HCT116 (cell line): ENCODE data around the gene C16orf78. TPM values are rescaled to one million over a fixed set of nuclear protein-coding genes. Genes with fewer than 3 reads are reported as not detected.

Experiments
- ATAC-seq: fragments of 200-7000 bp; cut with Tn5 transposase; 2 replicates; pipeline ENCODE4 v1.9.1; 2020; ENCODE audit warnings: mild to moderate bottlenecking, moderate library complexity
- BruUV-seq: library from RNA; stranded (reverse); fragments of 400-500 nt; replicated peaks from 2 replicates; lab custom pipeline; 2021; lab: Mats Ljungman, UMichigan
- CTCF ChIA-PET: fragments of 300-600 bp; sonication (Branson Sonifier 250); formaldehyde crosslinking; loops from one replicate; lab custom pipeline; 2021; ENCODE audit warnings: antibody characterized with exemption; lab: Charles Lee
- POLR2A ChIA-PET: fragments of 300-600, 350-600 bp; sonication (Branson Sonifier 250); formaldehyde crosslinking; loops from one replicate; lab custom pipeline; 2021; ENCODE audit warnings: antibody characterized with exemption; lab: Charles Lee
- RAD21 ChIA-PET, 2 experiments: fragments of 300-600 bp; sonication (Branson Sonifier 250); formaldehyde crosslinking; loops; one replicate each; lab custom pipeline; 2023; ENCODE audit warnings: low total read pairs in 2 of 2; ENCODE audit not compliant: uncharacterized antibody in 2 of 2, unreplicated experiment in 2 of 2, low non-redundant PET in 1 of 2; lab: Charles Lee
- DNase-seq: peaks from one replicate; pipeline ENCODE4 v3.0.0-alpha.2; 2010; ENCODE audit warnings: low read depth, low spot score
- H2AFZ ChIP-seq: fragments of 200-600 bp; shearing (Covaris generic), sonication (generic); 2 replicates; pipeline ENCODE4 v1.6.1; 2017; ENCODE audit warnings: low read depth, mixed run types, mixed read lengths, antibody characterized with exemption, low read length; ENCODE audit not compliant: poor library complexity, severe bottlenecking
- H3K27ac ChIP-seq: 2 replicates; pipeline ENCODE4 v1.5.1; 2012; ENCODE audit warnings: low read depth, low read length
- H3K27me3 ChIP-seq: fragments of 200-600 bp; sonication (generic); 2 replicates; pipeline ENCODE4 v1.6.1; 2016; ENCODE audit warnings: mixed run types, low read length, mixed read lengths; ENCODE audit not compliant: insufficient read depth
- H3K36me3 ChIP-seq, 2 experiments: fragments of 200-500 bp in 1 of 2; fragments of 200-600 bp in 1 of 2; sonication (Bioruptor generic) in 1 of 2; sonication (generic) in 1 of 2; 2 replicates each; pipeline versions ENCODE4 v1.5.1 to v1.6.1; 2014 to 2016; ENCODE audit warnings: low read length in 2 of 2, inconsistent platforms in 1 of 2, mixed read lengths in 1 of 2, mixed run types in 1 of 2; ENCODE audit not compliant: insufficient read depth in 2 of 2, control insufficient read depth in 1 of 2
- H3K4me1 ChIP-seq, 2 experiments: fragments of 200-600 bp in 1 of 2; sonication (generic) in 1 of 2; 2 replicates each; pipeline versions ENCODE4 v1.5.1 to v1.6.1; 2012 to 2017; ENCODE audit warnings: low read length in 2 of 2, inconsistent platforms in 1 of 2, mild to moderate bottlenecking in 1 of 2, mixed read lengths in 1 of 2, mixed run types in 1 of 2, moderate library complexity in 1 of 2; ENCODE audit not compliant: insufficient read depth in 2 of 2, control insufficient read depth in 1 of 2
- H3K4me2 ChIP-seq: fragments of 200-600 bp; sonication (generic); 2 replicates; pipeline ENCODE4 v1.6.1; 2017; ENCODE audit warnings: mixed run types, low read length, mixed read lengths
- H3K4me3 ChIP-seq, 2 experiments: fragments of 200-600 bp in 1 of 2; sonication (generic) in 1 of 2; replicated peaks in 1 of 2; 2 replicates each; pipeline ENCODE4 v1.5.1; 2011 to 2016; ENCODE audit warnings: low read length in 2 of 2, control low read depth in 1 of 2, low read depth in 1 of 2, mild to moderate bottlenecking in 1 of 2, mixed read lengths in 1 of 2, mixed run types in 1 of 2
- H3K79me2 ChIP-seq: fragments of 200-600 bp; sonication (generic); 2 replicates; pipeline ENCODE4 v1.6.1; 2017; ENCODE audit warnings: mild to moderate bottlenecking, mixed run types, low read length, moderate library complexity, mixed read lengths; ENCODE audit not compliant: insufficient read depth
- H3K9ac ChIP-seq: fragments of 200-600 bp; sonication (generic); 2 replicates; pipeline ENCODE4 v1.6.1; 2016; ENCODE audit warnings: low read length, mixed read lengths
- H3K9me2 ChIP-seq: fragments of 200-600 bp; sonication (generic), shearing (Covaris generic); 2 replicates; pipeline ENCODE4 v1.6.1; 2017; ENCODE audit warnings: mixed run types, mild to moderate bottlenecking, moderate library complexity; ENCODE audit not compliant: insufficient read depth
- H3K9me3 ChIP-seq, 2 experiments: fragments of 200-500 bp in 1 of 2; fragments of 200-600 bp in 1 of 2; sonication (Bioruptor generic) in 1 of 2; sonication (generic) in 1 of 2; 2 replicates each; pipeline ENCODE4 v1.6.1; 2014 to 2017; ENCODE audit warnings: low read length in 2 of 2, mixed read lengths in 2 of 2, inconsistent platforms in 1 of 2, low read depth in 1 of 2, mild to moderate bottlenecking in 1 of 2, mixed run types in 1 of 2, moderate library complexity in 1 of 2; ENCODE audit not compliant: control insufficient read depth in 1 of 2, insufficient read depth in 1 of 2
- H4K20me1 ChIP-seq: fragments of 200-600 bp; sonication (generic), shearing (Covaris generic); 2 replicates; pipeline ENCODE4 v1.6.1; 2017; ENCODE audit warnings: mixed run types, mild to moderate bottlenecking, moderate library complexity; ENCODE audit not compliant: insufficient read depth
- CBX3 ChIP-seq: IDR thresholded peaks from 2 replicates; pipeline ENCODE4 v1.6.1; 2012; ENCODE audit warnings: low read depth
- CEBPB ChIP-seq: IDR thresholded peaks from 2 replicates; pipeline ENCODE4 v1.6.1; 2012; ENCODE audit warnings: low read depth
- EGR1 ChIP-seq: IDR thresholded peaks from 2 replicates; pipeline ENCODE4 v1.6.1; 2012; ENCODE audit warnings: low read depth
- ELF1 ChIP-seq: IDR thresholded peaks from 2 replicates; pipeline ENCODE4 v1.6.1; 2012; ENCODE audit warnings: low read depth, borderline replicate concordance
- EZH2 ChIP-seq: fragments of 200-600 bp; sonication (generic); IDR thresholded peaks from 2 replicates; pipeline ENCODE4 v1.6.1; 2017; ENCODE audit warnings: antibody characterized with exemption, mixed run types
- FOSL1 ChIP-seq: IDR thresholded peaks from 2 replicates; pipeline ENCODE4 v1.6.1; 2012; ENCODE audit warnings: low read depth
- JUND ChIP-seq: IDR thresholded peaks from 2 replicates; pipeline ENCODE4 v1.6.1; 2012
- POLR2A ChIP-seq: IDR thresholded peaks from 2 replicates; pipeline ENCODE4 v1.7.0; 2011; ENCODE audit warnings: borderline replicate concordance; ENCODE audit not compliant: insufficient read depth, insufficient read length; ENCODE audit errors: extremely low read depth
- POLR2AphosphoS5 ChIP-seq: IDR thresholded peaks from 2 replicates; pipeline ENCODE4 v1.6.1; 2011; ENCODE audit warnings: mild to moderate bottlenecking, low read depth, low read length, moderate library complexity
- RAD21 ChIP-seq: IDR thresholded peaks from 2 replicates; pipeline ENCODE4 v1.6.1; 2012; ENCODE audit warnings: low read depth, mild to moderate bottlenecking
- SP1 ChIP-seq: IDR thresholded peaks from 2 replicates; pipeline ENCODE4 v1.6.1; 2012; ENCODE audit warnings: low read depth
- SRF ChIP-seq: IDR thresholded peaks from 2 replicates; pipeline ENCODE4 v1.6.1; 2012; ENCODE audit warnings: low read depth
- TCF7L2 ChIP-seq: IDR thresholded peaks from 2 replicates; pipeline ENCODE4 v1.7.0; 2011; ENCODE audit warnings: borderline replicate concordance, inconsistent platforms; ENCODE audit not compliant: insufficient read depth, insufficient read length; ENCODE audit errors: extremely low read depth
- YY1 ChIP-seq: IDR thresholded peaks from 2 replicates; pipeline ENCODE4 v1.6.1; 2011; ENCODE audit warnings: low read length, low read depth, moderate library complexity, mild to moderate bottlenecking; ENCODE audit not compliant: insufficient replicate concordance; ENCODE audit errors: extremely low read depth
- ZFX ChIP-seq: fragments of 450-650 bp; IDR thresholded peaks from 2 replicates; pipeline ENCODE4 v1.6.1; 2017
- ZNF274 ChIP-seq: fragments of 200-500 bp; sonication (Bioruptor generic); IDR thresholded peaks from 2 replicates; pipeline ENCODE4 v1.6.1; 2014; ENCODE audit warnings: mild to moderate bottlenecking, low read depth, low read length, inconsistent platforms
- intact Hi-C: fragments of 100-400 bp; cut with micrococcal nuclease; formaldehyde crosslinking; loops from 2 replicates; pipeline ENCODE4 v1.10.0; 2022
- total RNA-seq: library from RNA; stranded (reverse); gene quantifications from one replicate; pipeline ENCODE4 v1.2.1, GENCODE V29; 2021; ENCODE audit not compliant: unreplicated experiment
- TF ChIP-seq, protein P1 (sequence below): IDR thresholded peaks from 2 replicates; pipeline ENCODE4 v1.6.1; 2012; ENCODE audit warnings: low read depth
- TF ChIP-seq, protein P2 (sequence below): IDR thresholded peaks from 2 replicates; pipeline ENCODE4 v1.6.1; 2012
- TF ChIP-seq, protein P3 (sequence below): IDR thresholded peaks from 2 replicates; pipeline ENCODE4 v1.6.1; 2012
- TF ChIP-seq, protein P4 (sequence below), 3 experiments: fragments of 200-600 bp in 1 of 3; sonication (generic) in 1 of 3; IDR thresholded peaks in 2 of 3; conservative IDR thresholded peaks in 1 of 3; 2 replicates each; pipeline ENCODE4 v1.5.1; 2012 to 2017; ENCODE audit warnings: low read depth in 2 of 3, low read length in 2 of 3, antibody characterized with exemption in 1 of 3, borderline replicate concordance in 1 of 3, control low read depth in 1 of 3, mild to moderate bottlenecking in 1 of 3, mixed read lengths in 1 of 3, mixed run types in 1 of 3, moderate library complexity in 1 of 3; ENCODE audit not compliant: insufficient read depth in 1 of 3

C16orf78 gene
- total RNA-seq, 1 experiment from 2014 or later = not detected

DNA sequence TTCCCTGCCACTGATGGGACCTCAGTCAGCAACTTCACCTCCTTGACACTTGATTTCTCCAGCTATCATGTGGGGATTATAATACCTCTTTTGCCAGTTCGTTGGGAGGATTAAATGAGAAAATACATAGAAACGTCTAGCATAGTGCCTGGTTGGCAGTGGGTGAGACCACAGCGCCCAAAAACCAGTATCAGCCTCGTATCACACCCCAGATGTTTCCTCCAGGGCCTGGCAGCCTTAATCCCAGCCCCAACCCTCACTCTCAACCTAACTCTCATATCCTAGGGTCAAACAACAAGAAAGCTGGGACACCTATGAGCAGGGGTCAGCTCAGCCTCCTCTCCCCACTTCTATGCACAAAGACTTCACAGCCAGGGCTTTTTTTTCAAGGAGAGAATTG, 14.0 kb upstream of the C16orf78 start:
- no peak overlapping the region for H3K27ac ChIP-seq
- no TSS peak for BruUV-seq
- no peaks in the 10 kb centered on the region for H4K20me1 ChIP-seq
- H3K27me3 ChIP-seq = peaks cover 51% of the 10 kb centered on the region; the same call in 1 of the 2 replicates
- no peaks in the 10 kb centered on the region for H3K4me1 ChIP-seq
- no peaks in the 10 kb centered on the region for H3K36me3 ChIP-seq
- H3K9me3 ChIP-seq = no peaks in the 10 kb centered on the region
- H3K4me2 ChIP-seq = no peak overlapping the region
- H3K9me2 ChIP-seq = no peaks in the 10 kb centered on the region
- no peak for DNase-seq
- intact Hi-C loops = no loop called here
- POLR2A ChIA-PET = no interaction called here
- RAD21 ChIA-PET = no interaction called here
- H3K4me3 ChIP-seq = no peak overlapping the region
- H3K9ac ChIP-seq = no peak overlapping the region
- CTCF ChIA-PET = no interaction called here
- no peaks in the 10 kb centered on the region for H3K79me2 ChIP-seq
- TF ChIP-seq EZH2 (no peak), POLR2AphosphoS5 (no peak), ELF1 (no peak), TCF7L2 (no peak), ZFX (no peak), YY1 (no peak), CBX3 (no peak), SP1 (no peak), CEBPB (no peak), ZNF274 (no peak), SRF (no peak), POLR2A (no peak), RAD21 (no peak), FOSL1 (no peak), JUND (no peak), EGR1 (no peak)
- TF ChIP-seq, protein P1, sequence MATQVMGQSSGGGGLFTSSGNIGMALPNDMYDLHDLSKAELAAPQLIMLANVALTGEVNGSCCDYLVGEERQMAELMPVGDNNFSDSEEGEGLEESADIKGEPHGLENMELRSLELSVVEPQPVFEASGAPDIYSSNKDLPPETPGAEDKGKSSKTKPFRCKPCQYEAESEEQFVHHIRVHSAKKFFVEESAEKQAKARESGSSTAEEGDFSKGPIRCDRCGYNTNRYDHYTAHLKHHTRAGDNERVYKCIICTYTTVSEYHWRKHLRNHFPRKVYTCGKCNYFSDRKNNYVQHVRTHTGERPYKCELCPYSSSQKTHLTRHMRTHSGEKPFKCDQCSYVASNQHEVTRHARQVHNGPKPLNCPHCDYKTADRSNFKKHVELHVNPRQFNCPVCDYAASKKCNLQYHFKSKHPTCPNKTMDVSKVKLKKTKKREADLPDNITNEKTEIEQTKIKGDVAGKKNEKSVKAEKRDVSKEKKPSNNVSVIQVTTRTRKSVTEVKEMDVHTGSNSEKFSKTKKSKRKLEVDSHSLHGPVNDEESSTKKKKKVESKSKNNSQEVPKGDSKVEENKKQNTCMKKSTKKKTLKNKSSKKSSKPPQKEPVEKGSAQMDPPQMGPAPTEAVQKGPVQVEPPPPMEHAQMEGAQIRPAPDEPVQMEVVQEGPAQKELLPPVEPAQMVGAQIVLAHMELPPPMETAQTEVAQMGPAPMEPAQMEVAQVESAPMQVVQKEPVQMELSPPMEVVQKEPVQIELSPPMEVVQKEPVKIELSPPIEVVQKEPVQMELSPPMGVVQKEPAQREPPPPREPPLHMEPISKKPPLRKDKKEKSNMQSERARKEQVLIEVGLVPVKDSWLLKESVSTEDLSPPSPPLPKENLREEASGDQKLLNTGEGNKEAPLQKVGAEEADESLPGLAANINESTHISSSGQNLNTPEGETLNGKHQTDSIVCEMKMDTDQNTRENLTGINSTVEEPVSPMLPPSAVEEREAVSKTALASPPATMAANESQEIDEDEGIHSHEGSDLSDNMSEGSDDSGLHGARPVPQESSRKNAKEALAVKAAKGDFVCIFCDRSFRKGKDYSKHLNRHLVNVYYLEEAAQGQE = no peak
- TF ChIP-seq, protein P2, sequence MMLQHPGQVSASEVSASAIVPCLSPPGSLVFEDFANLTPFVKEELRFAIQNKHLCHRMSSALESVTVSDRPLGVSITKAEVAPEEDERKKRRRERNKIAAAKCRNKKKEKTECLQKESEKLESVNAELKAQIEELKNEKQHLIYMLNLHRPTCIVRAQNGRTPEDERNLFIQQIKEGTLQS = no peak
- TF ChIP-seq, protein P3, sequence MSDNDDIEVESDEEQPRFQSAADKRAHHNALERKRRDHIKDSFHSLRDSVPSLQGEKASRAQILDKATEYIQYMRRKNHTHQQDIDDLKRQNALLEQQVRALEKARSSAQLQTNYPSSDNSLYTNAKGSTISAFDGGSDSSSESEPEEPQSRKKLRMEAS = no peak
- TF ChIP-seq, protein P4, sequence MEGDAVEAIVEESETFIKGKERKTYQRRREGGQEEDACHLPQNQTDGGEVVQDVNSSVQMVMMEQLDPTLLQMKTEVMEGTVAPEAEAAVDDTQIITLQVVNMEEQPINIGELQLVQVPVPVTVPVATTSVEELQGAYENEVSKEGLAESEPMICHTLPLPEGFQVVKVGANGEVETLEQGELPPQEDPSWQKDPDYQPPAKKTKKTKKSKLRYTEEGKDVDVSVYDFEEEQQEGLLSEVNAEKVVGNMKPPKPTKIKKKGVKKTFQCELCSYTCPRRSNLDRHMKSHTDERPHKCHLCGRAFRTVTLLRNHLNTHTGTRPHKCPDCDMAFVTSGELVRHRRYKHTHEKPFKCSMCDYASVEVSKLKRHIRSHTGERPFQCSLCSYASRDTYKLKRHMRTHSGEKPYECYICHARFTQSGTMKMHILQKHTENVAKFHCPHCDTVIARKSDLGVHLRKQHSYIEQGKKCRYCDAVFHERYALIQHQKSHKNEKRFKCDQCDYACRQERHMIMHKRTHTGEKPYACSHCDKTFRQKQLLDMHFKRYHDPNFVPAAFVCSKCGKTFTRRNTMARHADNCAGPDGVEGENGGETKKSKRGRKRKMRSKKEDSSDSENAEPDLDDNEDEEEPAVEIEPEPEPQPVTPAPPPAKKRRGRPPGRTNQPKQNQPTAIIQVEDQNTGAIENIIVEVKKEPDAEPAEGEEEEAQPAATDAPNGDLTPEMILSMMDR (IDR thresholded peaks at IDR 0.05 in 2 of 3, conservative IDR thresholded peaks at IDR 0.05 in 1 of 3; ENCODE audit: borderline replicate concordance in 1 of 3, insufficient read depth in 1 of 3, low read depth in 2 of 3, low read length in 2 of 3) = no peak
- ATAC-seq = no peak
- no peak overlapping the region for H2AFZ ChIP-seq
